ENCODE results near the gene ADARB2.

DNA sequence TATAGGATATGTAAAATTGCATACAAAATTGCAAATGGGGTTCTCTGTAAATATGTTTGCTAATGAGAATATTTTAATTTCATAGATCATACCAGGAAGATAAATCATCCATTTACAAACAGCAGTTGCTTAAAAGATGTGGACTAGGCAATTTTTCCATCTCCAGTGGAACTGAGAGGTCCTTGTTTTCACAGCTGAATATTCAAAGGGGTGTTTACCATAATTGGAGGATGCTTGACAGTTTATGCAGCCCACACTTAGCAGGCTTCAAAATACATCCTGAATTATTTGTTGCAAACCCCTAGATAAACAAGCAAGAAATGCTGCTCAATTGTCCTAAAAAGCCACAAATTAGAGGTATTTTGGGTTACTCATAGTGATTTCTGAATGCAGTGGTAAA lies 69.9 kb downstream of the ADARB2 start:
- TF ChIP-seq, protein P1, sequence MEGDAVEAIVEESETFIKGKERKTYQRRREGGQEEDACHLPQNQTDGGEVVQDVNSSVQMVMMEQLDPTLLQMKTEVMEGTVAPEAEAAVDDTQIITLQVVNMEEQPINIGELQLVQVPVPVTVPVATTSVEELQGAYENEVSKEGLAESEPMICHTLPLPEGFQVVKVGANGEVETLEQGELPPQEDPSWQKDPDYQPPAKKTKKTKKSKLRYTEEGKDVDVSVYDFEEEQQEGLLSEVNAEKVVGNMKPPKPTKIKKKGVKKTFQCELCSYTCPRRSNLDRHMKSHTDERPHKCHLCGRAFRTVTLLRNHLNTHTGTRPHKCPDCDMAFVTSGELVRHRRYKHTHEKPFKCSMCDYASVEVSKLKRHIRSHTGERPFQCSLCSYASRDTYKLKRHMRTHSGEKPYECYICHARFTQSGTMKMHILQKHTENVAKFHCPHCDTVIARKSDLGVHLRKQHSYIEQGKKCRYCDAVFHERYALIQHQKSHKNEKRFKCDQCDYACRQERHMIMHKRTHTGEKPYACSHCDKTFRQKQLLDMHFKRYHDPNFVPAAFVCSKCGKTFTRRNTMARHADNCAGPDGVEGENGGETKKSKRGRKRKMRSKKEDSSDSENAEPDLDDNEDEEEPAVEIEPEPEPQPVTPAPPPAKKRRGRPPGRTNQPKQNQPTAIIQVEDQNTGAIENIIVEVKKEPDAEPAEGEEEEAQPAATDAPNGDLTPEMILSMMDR (IDR thresholded peaks at IDR 0.05) = no peak
- no peak for TF ChIP-seq POLR2AphosphoS5 (IDR thresholded peaks at IDR 0.05)
